C4-2B (cell line): ENCODE measurements around the gene LETM1.
A peak's percentile ranks its signal among the peaks of the same experiment; 100 is the strongest.

ENCODE experiments used
- H3K27ac ChIP-seq: fragments of 450-650 bp; 2 replicates; pipeline ENCODE4 v1.5.1; 2017
- ZFX ChIP-seq: fragments of 450-650 bp; IDR thresholded peaks from 2 replicates; pipeline ENCODE4 v1.6.1; 2017
- TF ChIP-seq, protein P1 (sequence below): fragments of 450-650 bp; conservative IDR thresholded peaks from 2 replicates; pipeline ENCODE4 v1.5.1; 2017; ENCODE audit warnings: mild to moderate bottlenecking

The LETM1 gene

DNA sequence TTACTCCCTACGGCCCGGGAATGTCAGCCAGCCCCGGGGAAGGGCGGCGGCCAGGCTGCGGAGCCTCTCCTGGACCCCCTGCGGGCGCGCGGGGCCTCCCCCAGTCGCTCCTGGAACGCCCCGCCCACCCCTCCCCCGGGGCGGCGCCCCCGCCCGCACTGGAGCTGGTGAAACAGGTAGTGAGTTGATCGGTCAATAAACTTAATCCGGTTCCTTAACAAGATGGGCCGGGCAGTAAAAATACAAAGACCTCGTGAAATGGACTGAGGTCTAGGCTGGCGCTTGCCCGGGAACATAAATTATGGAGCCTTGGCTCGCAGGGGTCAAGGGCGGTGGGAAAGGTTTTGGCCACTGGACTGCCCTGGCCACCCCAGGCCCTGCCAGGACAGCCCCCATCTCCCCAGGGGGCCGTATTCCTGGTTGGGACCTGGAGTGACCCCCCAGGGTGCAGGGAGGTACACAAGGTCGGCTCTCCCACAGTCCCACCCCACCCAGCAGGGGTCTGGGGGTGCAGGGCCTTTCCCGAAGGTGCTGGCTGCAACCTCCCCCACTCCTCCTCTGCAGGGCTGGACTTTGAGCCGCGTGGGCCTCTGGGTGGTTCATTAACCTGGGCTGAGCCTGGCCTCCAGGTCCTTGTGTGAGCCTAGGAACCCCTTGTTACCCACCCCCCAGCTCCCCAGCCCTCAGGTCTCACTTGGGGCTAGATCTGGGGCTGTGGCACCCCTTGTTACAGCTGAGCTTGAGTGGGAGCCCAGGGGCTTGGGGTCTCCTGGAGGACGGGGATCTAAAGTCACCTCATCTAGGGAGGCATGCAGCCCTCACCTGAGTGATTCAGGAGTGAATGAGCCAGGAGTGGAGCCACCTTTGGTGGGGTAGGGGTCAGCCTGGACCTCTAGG lies 60.4 kb downstream of the LETM1 start:
- no peak for TF ChIP-seq ZFX
- TF ChIP-seq, protein P1, sequence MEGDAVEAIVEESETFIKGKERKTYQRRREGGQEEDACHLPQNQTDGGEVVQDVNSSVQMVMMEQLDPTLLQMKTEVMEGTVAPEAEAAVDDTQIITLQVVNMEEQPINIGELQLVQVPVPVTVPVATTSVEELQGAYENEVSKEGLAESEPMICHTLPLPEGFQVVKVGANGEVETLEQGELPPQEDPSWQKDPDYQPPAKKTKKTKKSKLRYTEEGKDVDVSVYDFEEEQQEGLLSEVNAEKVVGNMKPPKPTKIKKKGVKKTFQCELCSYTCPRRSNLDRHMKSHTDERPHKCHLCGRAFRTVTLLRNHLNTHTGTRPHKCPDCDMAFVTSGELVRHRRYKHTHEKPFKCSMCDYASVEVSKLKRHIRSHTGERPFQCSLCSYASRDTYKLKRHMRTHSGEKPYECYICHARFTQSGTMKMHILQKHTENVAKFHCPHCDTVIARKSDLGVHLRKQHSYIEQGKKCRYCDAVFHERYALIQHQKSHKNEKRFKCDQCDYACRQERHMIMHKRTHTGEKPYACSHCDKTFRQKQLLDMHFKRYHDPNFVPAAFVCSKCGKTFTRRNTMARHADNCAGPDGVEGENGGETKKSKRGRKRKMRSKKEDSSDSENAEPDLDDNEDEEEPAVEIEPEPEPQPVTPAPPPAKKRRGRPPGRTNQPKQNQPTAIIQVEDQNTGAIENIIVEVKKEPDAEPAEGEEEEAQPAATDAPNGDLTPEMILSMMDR: no peak

DNA sequence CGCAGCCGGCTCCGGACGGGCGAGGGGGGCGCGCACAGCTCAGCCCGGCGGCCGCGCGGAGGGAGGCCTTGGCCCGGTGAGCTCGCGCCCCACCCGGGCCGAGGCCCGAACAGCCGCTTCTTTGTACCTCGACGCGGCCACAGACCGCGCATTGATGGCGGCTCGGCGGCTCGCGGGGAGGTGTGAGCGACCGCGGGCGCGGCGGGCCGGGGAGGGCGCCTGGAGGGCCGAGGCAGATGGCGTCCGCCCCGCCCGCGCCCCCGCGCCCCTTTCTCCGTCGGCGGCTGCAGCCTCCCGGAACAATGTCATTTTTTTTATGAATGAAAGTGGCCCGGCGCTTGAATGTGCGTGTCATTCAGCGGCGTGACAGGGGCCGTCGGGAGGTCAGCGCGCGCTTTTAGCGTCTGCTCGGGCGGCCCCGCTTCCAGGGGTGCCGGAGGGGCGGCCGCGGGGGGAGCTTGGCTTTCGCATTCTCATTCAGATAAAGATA lies 61.1 kb downstream of the LETM1 start:
- H3K27ac ChIP-seq: peak overlapping the region; percentile 61
- TF ChIP-seq ZFX: 0 out of 2 replicates have a peak, but pooled peaks have one; percentile 34
- TF ChIP-seq, protein P1: no peak

More for the DNA sequence above, 60.4 kb downstream of the LETM1 start:
- H3K27ac ChIP-seq: peak overlapping the region; percentile 61

DNA sequence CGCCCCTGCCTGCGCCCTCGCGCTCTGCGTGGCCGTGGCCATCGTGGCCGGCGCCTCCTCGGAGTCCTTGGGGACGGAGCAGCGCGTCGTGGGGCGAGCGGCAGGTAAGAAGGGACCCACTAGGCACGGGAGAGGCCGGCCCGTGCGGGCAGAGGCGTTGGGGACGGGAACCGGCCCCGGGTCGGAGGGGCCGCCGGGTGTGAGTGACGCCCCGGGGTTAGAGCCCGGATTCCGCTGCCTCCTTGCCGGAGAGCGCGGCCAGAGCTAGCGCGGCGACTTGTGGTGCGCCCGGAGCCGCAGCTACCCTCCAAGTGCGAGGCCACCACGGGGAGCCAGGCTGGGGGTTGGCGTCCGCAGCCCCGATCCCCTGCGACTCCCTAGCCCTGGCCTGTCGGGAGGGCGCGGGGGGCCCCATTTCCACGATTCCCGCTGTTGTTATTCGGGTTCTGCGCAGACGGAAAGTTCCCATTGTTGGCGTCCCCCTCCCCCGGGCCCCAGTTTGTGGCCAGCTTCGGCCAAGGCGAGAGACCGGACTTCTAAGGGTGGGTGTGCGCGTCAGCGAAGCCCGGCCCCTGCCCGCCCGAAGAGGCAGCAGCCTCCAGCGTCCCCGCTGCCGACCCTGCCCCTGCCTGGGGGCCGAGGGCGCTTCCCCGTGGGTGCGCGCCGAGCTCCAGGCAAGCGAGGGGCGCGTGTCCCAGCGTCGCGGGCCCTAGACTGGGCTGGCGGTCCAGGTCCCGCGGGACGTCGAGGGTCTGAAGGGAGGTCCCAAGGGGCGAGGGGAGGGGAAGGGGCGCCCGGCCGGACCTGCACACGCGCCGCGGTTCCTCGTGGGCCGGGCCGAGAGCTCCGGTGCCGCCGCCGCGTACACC lies 61.8 kb downstream of the LETM1 start:
- peak overlapping the region; percentile 61 for H3K27ac ChIP-seq
- TF ChIP-seq ZFX: no peak
- TF ChIP-seq, protein P1: no peak

DNA sequence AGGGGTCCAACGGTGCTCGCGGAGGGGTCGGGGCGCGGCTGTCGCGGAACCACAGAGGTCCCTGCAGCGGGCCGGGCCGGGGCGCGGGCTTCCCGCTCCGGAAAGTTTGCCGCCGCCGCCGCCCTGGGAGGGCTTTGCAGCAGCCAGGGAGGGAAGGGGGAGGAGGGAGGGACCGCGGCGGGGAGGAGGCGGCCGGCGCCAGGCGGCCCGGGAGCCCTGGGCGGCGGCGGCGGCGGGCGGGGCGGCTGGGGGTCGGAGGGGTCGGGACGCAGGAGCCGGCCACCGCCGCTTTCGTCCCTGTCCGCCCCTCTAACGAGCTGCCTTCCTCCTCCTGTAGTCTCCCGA lies 62.5 kb downstream of the LETM1 start:
- H3K27ac ChIP-seq: peak overlapping the region; percentile 61
- TF ChIP-seq, protein P1: no peak
- no peak for TF ChIP-seq ZFX

DNA sequence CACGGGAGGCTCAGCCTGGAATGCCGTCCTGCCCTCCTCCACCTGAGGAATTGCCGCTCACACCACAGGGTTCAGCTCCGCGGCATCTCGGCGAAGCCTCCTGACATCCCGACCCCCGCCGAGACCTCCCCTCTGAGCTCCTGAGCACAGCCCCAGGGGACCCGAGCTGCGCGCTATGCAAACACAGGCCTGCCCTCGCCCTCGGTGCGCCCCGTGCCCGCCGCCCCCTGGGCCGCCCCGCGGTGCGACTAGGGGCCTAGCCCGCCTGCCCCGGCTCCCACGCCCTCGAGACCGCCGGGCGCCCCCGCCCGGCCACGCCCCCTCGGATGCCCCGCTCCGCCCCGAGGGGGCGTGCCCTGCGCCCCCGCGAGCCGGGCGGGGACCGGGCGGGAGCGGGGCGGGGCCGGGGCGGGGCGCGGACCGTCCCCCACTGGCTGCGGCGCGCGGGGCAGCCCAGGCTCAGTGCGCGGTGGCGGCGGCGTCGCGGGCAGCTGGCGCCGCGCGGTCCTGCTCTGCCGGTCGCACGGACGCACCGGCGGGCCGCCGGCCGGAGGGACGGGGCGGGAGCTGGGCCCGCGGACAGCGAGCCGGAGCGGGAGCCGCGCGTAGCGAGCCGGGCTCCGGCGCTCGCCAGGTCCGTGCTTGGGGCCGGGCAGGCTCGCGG lies 63.0 kb downstream of the LETM1 start, which contains the start of gene FGFR3:
Gene FGFR3 (plus strand): TSS at position 462 of the 664 bp plus-strand sequence. CDS start 642 bp downstream, outside the sequence.
- peak within 1 kb of the TSS; percentile 61 for H3K27ac ChIP-seq
- TF ChIP-seq, protein P1: no peak
- TF ChIP-seq ZFX: no peak

DNA sequence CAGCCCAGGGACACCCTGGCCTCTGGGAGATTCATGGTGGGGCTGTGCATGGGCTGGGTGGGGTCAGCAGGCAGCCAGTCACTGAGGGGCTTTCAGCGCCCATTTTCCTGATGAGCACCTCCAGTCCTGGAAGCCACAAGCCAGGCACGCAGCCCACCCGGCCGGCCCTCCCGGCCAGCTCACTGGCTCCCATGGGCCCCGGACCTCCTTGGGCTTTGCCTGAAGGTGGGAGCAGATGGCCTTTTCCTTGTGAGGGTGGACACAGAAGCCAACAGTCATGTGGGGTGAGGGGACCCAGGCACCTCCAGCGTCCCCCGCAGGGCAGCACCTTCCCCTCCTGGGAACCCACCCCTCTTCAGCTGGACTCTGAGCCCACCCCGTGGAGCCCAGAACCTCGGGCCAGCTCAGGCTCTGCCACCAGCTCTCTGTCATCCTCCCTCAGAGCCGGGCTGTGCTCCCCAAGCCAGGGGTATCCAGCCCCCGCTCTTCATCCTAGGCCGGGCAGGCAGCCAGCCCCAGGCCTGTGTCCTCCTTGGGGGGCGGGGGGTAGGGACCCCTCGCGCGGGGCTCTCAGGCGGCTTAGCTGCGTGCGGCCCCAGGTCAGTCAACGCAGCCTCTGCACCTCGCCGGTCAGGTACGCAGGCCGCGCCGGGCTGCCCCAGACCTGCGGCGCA lies 63.7 kb downstream of the LETM1 start:
- TF ChIP-seq, protein P1: no peak
- TF ChIP-seq ZFX: no peak
- H3K27ac ChIP-seq: no peak overlapping the region
